ENCODE results near the gene CBX8.

Gene CBX8

GRCh38 chr17:79788989-79789942, 7.6 kb downstream of the CBX8 start:
- H3K4me3 ChIP-seq (ENCODE audit: low read depth, low read length) = no peak overlapping the region
- no peak for TF ChIP-seq CTCF (IDR thresholded peaks at IDR 0.05; ENCODE audit: low read depth, low read length)
- no peak for DNase-seq (ENCODE audit: low read depth, low spot score)
- in situ Hi-C loops (cut with HindIII; ENCODE audit: low sequenced_read_pairs) = loop anchor here (25.0 kb wide), 1 partner anchor 198 kb away; no protein-coding TSS in a partner anchor

GRCh38 chr17:79788455-79788854, 8.4 kb downstream of the CBX8 start:
- H3K4me3 ChIP-seq (ENCODE audit: low read depth, low read length) = no peak overlapping the region
- in situ Hi-C loops (cut with HindIII; ENCODE audit: low sequenced_read_pairs) = loop anchor here (25.0 kb wide), 1 partner anchor 199 kb away; no protein-coding TSS in a partner anchor
- DNase-seq (ENCODE audit: low read depth, low spot score) = no peak
- no peak for TF ChIP-seq CTCF (IDR thresholded peaks at IDR 0.05; ENCODE audit: low read depth, low read length)

GRCh38 chr17:79786930-79787643, 9.8 kb downstream of the CBX8 start:
- DNase-seq (ENCODE audit: low read depth, low spot score) = no peak
- in situ Hi-C loops (cut with HindIII; ENCODE audit: low sequenced_read_pairs) = loop anchor here (25.0 kb wide), 1 partner anchor 200 kb away; no protein-coding TSS in a partner anchor
- H3K4me3 ChIP-seq (ENCODE audit: low read depth, low read length) = no peak overlapping the region
- TF ChIP-seq CTCF (IDR thresholded peaks at IDR 0.05; ENCODE audit: low read depth, low read length) = no peak

- no peak overlapping the region for H3K4me3 ChIP-seq (ENCODE audit: low read depth, low read length)
- DNase-seq (ENCODE audit: low read depth, low spot score) = no peak
- TF ChIP-seq CTCF (IDR thresholded peaks at IDR 0.05; ENCODE audit: low read depth, low read length) = no peak
- in situ Hi-C loops (cut with HindIII; ENCODE audit: low sequenced_read_pairs) = loop anchor here (25.0 kb wide), 1 partner anchor 201 kb away; no protein-coding TSS in a partner anchor
Measured at GRCh38 chr17:79785900-79786810, 10.7 kb downstream of the CBX8 start.

- in situ Hi-C loops (cut with HindIII; ENCODE audit: low sequenced_read_pairs) = loop anchor here (25.0 kb wide), 1 partner anchor 202 kb away; no protein-coding TSS in a partner anchor
- no peak for DNase-seq (ENCODE audit: low read depth, low spot score)
- TF ChIP-seq CTCF (IDR thresholded peaks at IDR 0.05; ENCODE audit: low read depth, low read length) = no peak
- H3K4me3 ChIP-seq (ENCODE audit: low read depth, low read length) = no peak overlapping the region
Measured at GRCh38 chr17:79785017-79785899, 11.6 kb downstream of the CBX8 start.

Data from astrocyte of the spinal cord (primary cell).